ENCODE results near the gene MACROD2.

DNA sequence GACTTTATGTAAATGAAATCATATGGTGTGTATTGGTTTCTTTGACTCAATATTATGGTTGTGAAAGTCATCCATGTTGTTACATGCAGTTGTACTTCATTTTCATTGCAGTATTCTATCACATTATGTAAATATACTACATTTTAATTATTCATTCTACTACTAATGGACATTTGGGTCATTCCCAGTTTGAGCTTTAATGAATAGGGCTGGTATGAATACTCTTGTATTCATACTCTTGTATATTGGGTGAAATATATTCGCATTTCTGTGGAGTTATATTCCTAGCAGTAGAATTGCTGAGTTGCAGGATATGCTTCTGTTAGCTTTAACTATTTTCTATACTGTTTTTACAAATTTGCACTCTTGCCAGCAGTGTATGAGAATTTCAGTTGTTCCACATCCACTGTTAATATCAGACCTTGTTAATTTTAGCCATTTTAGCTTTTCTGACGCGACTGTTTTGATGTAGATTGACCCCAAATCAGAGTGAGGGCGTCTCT is 1633.6 kb downstream of the MACROD2 start:
- TF ChIP-seq, protein P1, sequence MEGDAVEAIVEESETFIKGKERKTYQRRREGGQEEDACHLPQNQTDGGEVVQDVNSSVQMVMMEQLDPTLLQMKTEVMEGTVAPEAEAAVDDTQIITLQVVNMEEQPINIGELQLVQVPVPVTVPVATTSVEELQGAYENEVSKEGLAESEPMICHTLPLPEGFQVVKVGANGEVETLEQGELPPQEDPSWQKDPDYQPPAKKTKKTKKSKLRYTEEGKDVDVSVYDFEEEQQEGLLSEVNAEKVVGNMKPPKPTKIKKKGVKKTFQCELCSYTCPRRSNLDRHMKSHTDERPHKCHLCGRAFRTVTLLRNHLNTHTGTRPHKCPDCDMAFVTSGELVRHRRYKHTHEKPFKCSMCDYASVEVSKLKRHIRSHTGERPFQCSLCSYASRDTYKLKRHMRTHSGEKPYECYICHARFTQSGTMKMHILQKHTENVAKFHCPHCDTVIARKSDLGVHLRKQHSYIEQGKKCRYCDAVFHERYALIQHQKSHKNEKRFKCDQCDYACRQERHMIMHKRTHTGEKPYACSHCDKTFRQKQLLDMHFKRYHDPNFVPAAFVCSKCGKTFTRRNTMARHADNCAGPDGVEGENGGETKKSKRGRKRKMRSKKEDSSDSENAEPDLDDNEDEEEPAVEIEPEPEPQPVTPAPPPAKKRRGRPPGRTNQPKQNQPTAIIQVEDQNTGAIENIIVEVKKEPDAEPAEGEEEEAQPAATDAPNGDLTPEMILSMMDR (IDR thresholded peaks at IDR 0.05): no peak
- no peak for TF ChIP-seq POLR2A (IDR thresholded peaks at IDR 0.05)

All from ovary (tissue), 3 donors.